OCI-LY1 (cell line): ENCODE measurements around the gene PDE11A.

Experiments used
- CTCF ChIP-seq: fragments of 200-600 bp; sonication (generic), shearing (Covaris generic); IDR thresholded peaks from 2 replicates; pipeline ENCODE4 v1.5.1; 2017; ENCODE audit warnings: mild to moderate bottlenecking, antibody characterized with exemption, low read length, moderate library complexity, mixed read lengths
- EZH2 ChIP-seq: fragments of 200-600 bp; sonication (generic), shearing (Covaris generic); IDR thresholded peaks from 2 replicates; pipeline ENCODE4 v1.8.0; 2017; ENCODE audit warnings: borderline replicate concordance, mixed run types, mild to moderate bottlenecking, antibody characterized with exemption, low read length, moderate library complexity, mixed read lengths

- TF ChIP-seq CTCF (no peak), EZH2 (no peak)
These were observed 497.2 kb downstream of the PDE11A start for GRCh38 chr2:177575358-177575757.
